ENCODE results near the gene NRXN2.

NRXN2 gene

GRCh38 chr11:64649291-64649697 lies 73.7 kb downstream of the NRXN2 start:
- no peak for DNase-seq (ENCODE audit: low read depth)

- DNase-seq (ENCODE audit: low read depth), result no peak
These were observed 74.4 kb downstream of the NRXN2 start for GRCh38 chr11:64648551-64648950.

GRCh38 chr11:64647019-64647779 lies 75.8 kb downstream of the NRXN2 start:
- no peak for DNase-seq (ENCODE audit: low read depth)

GRCh38 chr11:64644647-64645275 lies 78.2 kb downstream of the NRXN2 start:
- DNase-seq (ENCODE audit: low read depth), result no peak

- no peak for DNase-seq (ENCODE audit: low read depth)
These were observed 78.9 kb downstream of the NRXN2 start for GRCh38 chr11:64643920-64644646.

GRCh38 chr11:64643256-64643881 lies 79.6 kb downstream of the NRXN2 start:
- no peak for DNase-seq (ENCODE audit: low read depth)

GRCh38 chr11:64642871-64643255 lies 80.1 kb downstream of the NRXN2 start:
- DNase-seq (ENCODE audit: low read depth), result no peak

- no peak for DNase-seq (ENCODE audit: low read depth)
These were observed 80.6 kb downstream of the NRXN2 start for GRCh38 chr11:64642418-64642735.

- DNase-seq (ENCODE audit: low read depth), result no peak
These were observed 81.2 kb downstream of the NRXN2 start for GRCh38 chr11:64641596-64642417.

- no peak for DNase-seq (ENCODE audit: low read depth)
These were observed 83.1 kb downstream of the NRXN2 start for GRCh38 chr11:64639885-64640284.

GRCh38 chr11:64638829-64639228 lies 84.2 kb downstream of the NRXN2 start:
- DNase-seq (ENCODE audit: low read depth), result no peak

GRCh38 chr11:64638018-64638665 lies 84.9 kb downstream of the NRXN2 start:
- DNase-seq (ENCODE audit: low read depth), result no peak

GRCh38 chr11:64637334-64638017 lies 85.5 kb downstream of the NRXN2 start:
- DNase-seq (ENCODE audit: low read depth), result no peak

- no peak for DNase-seq (ENCODE audit: low read depth)
These were observed 89.3 kb downstream of the NRXN2 start for GRCh38 chr11:64633555-64634159.

GRCh38 chr11:64632654-64633053 lies 90.3 kb downstream of the NRXN2 start:
- DNase-seq (ENCODE audit: low read depth), result no peak

GRCh38 chr11:64632237-64632636 lies 90.8 kb downstream of the NRXN2 start:
- no peak for DNase-seq (ENCODE audit: low read depth)

GRCh38 chr11:64631675-64632074 lies 91.3 kb downstream of the NRXN2 start:
- DNase-seq (ENCODE audit: low read depth), result no peak

GRCh38 chr11:64629796-64630562 lies 93.0 kb downstream of the NRXN2 start:
- no peak for DNase-seq (ENCODE audit: low read depth)

GRCh38 chr11:64629103-64629502 lies 93.9 kb downstream of the NRXN2 start:
- no peak for DNase-seq (ENCODE audit: low read depth)

GRCh38 chr11:64628596-64628995 lies 94.4 kb downstream of the NRXN2 start:
- DNase-seq (ENCODE audit: low read depth), result no peak
